Ishikawa (cell line): ENCODE measurements around the gene PSMA8.

Experiments
- CEBPB ChIP-seq: IDR thresholded peaks from 2 replicates; pipeline ENCODE4 v1.6.1; 2012
- CREB1 ChIP-seq: IDR thresholded peaks from 2 replicates; pipeline ENCODE4 v1.6.1; 2012; ENCODE audit warnings: low read depth
- EGR1 ChIP-seq: IDR thresholded peaks from 2 replicates; pipeline ENCODE4 v1.6.1; 2012
- EP300 ChIP-seq: IDR thresholded peaks from 2 replicates; pipeline ENCODE4 v1.6.1; 2012; ENCODE audit warnings: borderline replicate concordance
- FOXM1 ChIP-seq: IDR thresholded peaks from 2 replicates; pipeline ENCODE4 v1.6.1; 2012; ENCODE audit warnings: low read depth, borderline replicate concordance
- MAX ChIP-seq: IDR thresholded peaks from 2 replicates; pipeline ENCODE4 v1.6.1; 2012
- NFIC ChIP-seq: IDR thresholded peaks from 2 replicates; pipeline ENCODE4 v1.6.1; 2012
- RAD21 ChIP-seq: IDR thresholded peaks from 2 replicates; pipeline ENCODE4 v1.6.1; 2012; ENCODE audit warnings: low read depth
- REST ChIP-seq: IDR thresholded peaks from 2 replicates; pipeline ENCODE4 v1.6.1; 2012; ENCODE audit warnings: low read depth, mild to moderate bottlenecking
- TAF1 ChIP-seq: IDR thresholded peaks from 2 replicates; pipeline ENCODE4 v1.6.1; 2012; ENCODE audit warnings: low read depth, mild to moderate bottlenecking
- TCF12 ChIP-seq: IDR thresholded peaks from 2 replicates; pipeline ENCODE4 v1.6.1; 2012; ENCODE audit warnings: low read depth
- TEAD4 ChIP-seq: IDR thresholded peaks from 2 replicates; pipeline ENCODE4 v1.6.1; 2012
- USF1 ChIP-seq: IDR thresholded peaks from 2 replicates; pipeline ENCODE4 v1.6.1; 2012
- YY1 ChIP-seq: IDR thresholded peaks from 2 replicates; pipeline ENCODE4 v1.6.1; 2012; ENCODE audit warnings: low read depth
- ZBTB7A ChIP-seq: IDR thresholded peaks from 2 replicates; pipeline ENCODE4 v1.6.1; 2012; ENCODE audit warnings: low read depth

PSMA8 gene

GRCh38 chr18:26181343-26181826 lies 47.7 kb downstream of the PSMA8 start:
- no peak for TF ChIP-seq TCF12
- no peak for TF ChIP-seq RAD21
- TF ChIP-seq TEAD4 = no peak
- no peak for TF ChIP-seq REST
- TF ChIP-seq USF1 = no peak
- TF ChIP-seq TAF1 = no peak

- TF ChIP-seq EGR1 (no peak), NFIC (no peak), TAF1 (no peak), CREB1 (no peak), ZBTB7A (no peak), USF1 (no peak), RAD21 (no peak), FOXM1 (no peak), YY1 (no peak), EP300 (no peak), MAX (no peak), REST (no peak), TEAD4 (no peak), CEBPB (no peak), TCF12 (no peak)
These were observed 49.9 kb downstream of the PSMA8 start for GRCh38 chr18:26183395-26184112.

GRCh38 chr18:26185267-26185666 lies 51.6 kb downstream of the PSMA8 start:
- TF ChIP-seq MAX = no peak
- no peak for TF ChIP-seq NFIC
- no peak for TF ChIP-seq USF1
- TF ChIP-seq FOXM1 = no peak
- TF ChIP-seq TCF12 = no peak
- no peak for TF ChIP-seq REST
- TF ChIP-seq CREB1 = no peak
- no peak for TF ChIP-seq ZBTB7A
- no peak for TF ChIP-seq RAD21
- no peak for TF ChIP-seq EP300
- TF ChIP-seq CEBPB = no peak
- TF ChIP-seq TEAD4 = no peak
- no peak for TF ChIP-seq TAF1
- no peak for TF ChIP-seq YY1
- no peak for TF ChIP-seq EGR1

- TF ChIP-seq REST = no peak
- TF ChIP-seq TEAD4 = no peak
- no peak for TF ChIP-seq EP300
- TF ChIP-seq CREB1 = no peak
- TF ChIP-seq YY1 = no peak
- TF ChIP-seq TCF12 = no peak
- no peak for TF ChIP-seq NFIC
These were observed 56.8 kb downstream of the PSMA8 start for GRCh38 chr18:26190506-26190905.
